Measurements from ENCODE around the gene MIPEP.
"Not testable (repeated sequence)": the region's sequence is repeated elsewhere in the genome, so short reads cannot be mapped to it uniquely, and the experiment has no call there.

Gene MIPEP

DNA sequence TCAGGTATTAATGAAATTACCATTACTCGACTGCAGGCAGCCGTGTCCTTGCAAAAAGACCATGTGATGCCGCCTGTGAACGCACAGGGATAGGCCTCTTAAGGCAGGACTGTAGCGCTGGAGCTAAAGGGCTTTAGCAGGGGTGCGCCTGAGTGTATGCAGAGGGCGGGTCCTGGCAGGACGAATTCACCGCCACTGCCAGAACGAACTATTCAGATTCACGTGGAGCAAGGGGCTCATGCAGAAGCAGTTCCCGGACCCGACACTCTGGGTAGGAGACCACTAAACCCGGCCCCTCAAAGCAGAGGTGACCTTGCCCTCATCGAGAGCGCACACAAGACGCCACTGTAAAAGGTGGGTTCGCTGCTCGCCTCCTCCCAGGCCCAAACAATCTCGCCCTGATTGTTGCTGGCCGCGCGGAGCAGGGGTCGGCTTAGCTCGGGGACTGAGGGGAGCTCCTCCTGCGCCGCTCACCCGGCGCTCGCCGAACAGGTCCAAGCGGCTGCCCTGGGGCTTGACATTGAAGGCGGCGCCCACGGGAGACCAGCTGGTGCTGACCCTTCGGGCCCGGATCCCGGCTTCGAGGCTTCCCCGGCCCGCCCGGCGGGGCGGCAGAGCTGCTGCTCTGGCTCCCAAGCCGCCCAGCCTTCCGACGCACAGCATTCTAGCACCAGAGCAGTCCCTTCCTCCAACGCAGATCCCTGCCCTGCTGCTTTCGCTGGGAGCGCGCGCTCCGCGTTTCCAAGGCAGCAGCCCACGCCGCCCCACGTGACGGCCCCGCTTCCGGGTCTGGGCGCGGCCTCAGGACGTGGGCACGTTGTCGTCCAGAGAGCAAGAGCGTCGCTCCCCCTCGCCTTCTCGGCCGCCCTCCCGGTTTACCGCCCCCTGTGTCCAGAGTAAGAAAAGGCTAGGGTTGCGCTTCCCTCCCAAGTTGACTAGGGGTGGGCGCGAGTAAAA, at the start of gene MIPEP:
Gene MIPEP (minus strand): TSS at position 743 of the 957 bp plus-strand sequence. CDS start 80 bp downstream, at position 663.
- peak; percentile 95 for DNase-seq

DNA sequence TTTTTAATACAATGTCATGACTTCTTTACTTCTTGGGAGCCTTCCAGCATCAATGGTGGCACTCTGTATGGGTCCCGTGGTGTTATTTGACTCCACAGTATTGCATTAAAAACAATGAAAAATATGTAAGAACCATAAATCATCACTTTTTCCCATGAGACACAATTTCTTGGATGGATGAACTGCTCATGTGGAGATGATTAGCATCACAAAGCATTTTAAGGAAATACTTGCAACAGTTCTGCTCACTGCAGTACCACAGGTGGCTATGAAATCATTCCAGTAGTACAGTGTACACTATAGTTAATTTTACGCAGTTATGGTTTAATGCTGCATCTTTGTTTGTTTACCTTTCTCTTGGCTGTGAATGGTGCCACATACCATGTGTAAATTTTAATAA, 45.3 kb upstream of the MIPEP start:
- no peak for DNase-seq

DNA sequence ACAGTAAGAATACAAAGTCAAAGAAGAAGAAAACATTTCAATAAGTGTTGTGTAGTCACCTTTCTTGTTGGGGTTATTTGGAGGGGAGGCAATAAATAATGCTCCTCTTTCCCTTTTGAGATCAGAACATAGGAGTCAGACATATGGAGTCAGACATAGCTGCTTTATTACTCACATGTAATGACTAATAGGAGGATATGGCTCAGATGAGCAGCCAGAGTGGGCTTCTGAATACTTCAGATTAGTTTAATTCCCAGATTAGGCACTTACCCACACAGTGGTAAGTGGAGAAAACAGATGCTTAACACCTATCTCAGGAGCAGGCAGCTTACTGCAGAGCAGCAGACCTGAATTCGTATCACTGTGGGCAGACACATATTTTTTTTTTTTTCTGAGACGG, 39.8 kb upstream of the MIPEP start:
- DNase-seq = peak; percentile 86

DNA sequence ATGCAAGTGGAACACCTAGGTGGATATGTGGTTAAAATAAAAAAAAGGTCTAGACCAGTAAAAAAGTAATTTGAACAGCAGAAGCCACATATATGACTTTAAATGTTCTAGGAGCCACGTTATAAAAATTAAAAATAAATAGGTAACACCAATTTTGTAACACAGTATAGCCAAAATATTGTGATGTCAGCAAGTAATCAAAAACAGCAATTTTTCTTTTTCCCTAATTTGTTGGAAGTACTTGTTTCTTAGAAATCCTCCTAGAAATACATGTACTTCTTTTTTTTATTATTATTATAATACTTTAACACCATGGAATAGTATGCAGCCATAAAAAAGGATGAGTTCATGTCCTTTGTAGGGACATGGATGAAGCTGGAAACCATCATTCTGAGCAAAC, 33.8 kb upstream of the MIPEP start:
- no peak for DNase-seq

DNA sequence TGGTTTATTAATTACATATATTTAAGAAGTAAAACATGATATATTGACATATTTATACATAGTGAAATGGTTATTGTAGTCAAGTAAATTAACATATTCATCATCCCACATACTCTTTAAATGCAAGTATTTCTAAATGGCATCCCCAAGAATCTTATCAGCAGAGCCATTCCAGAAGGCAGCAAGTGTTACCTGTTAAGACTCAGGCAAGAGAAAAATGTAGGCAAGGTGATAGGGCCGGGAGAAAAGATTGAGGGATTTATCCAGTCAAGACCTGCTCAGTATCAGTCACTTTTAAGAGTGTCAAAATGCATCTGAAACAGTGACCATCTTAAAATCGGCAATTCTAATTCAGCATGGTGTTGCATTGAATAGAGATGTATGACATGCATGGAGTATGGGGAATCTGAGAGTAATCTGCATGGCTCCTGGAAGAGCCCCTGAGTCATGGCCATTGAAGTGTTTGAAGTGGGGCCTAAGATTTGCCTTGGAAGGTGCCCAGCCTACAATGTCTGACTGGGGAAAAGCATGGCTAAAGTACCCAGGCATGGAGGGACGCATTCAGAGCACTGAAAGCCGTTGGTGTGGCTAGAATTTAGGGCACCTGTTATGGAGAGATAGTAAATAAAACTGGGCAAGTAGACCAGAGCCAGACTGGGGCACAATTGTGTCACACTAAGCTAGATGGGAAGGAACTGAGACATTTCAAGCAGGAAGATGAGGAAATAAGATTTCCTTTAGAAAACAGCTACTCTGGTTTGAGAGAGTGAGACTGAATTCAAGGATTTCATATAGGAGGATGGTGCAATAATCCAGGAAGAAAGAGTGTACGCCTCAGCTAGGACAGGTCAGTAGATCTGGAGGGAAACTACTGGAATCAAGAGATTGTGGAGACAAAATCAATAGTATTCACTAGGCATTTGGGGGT, 33.1 kb upstream of the MIPEP start:
- DNase-seq = no peak

DNA sequence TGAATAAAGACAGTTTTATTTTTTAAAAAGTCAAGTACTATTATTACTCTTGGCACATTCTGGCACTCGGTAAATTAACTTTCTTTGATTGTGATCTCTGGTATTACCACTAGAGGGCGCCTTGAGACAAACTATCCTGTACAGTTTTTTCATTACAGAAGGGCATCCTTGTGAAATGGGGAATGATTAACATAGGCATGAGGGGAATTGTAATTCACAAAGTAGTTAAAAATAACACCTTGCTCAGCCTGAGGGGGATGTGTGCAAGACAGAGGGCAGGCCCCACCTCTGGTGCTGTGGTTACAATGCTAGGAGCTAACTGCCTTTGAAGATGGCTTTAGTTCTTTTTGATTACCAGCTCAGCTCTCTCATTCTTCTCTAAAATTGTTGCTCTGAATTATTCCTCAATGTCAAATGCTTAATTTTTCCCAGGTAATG, 32.3 kb upstream of the MIPEP start:
- peak; percentile 60 for DNase-seq

DNA sequence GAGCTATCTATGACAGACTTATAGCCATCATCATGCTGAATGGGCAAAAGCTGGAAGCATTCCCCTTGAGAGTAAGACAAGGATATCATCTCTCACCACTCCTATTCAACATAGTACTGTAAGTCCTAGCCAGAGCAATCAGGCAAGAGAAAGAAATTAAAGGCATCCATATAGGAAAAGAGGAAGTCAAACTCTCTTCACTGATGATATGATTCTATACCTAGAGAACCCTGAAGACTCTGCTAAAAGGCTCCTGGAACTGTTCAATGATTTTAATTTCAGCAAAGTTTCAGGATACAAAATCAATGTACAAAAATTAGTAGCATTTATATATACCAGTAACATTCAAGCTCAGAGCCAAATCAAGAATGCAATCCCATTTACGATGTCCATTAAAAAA, 29.8 kb upstream of the MIPEP start:
- DNase-seq = no peak

DNA sequence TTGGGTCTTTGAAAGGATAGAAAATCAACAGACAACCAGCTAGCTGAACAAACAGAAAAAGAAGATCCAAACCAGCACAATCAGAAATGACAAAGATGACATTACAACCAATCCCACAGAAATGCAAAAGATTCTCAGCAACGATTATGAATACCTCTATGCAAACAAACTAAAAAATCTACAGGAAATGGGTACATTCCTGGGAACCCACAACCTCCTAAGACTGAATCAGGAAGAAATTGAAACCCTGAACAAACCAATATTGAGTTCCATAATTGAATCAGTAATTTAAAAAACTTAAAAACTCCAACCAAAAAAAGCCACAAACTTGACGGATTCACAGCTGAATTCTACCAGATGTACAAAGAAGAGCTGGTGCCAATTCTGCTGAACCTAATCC, 29.0 kb upstream of the MIPEP start:
- DNase-seq = peak; percentile 54

DNA sequence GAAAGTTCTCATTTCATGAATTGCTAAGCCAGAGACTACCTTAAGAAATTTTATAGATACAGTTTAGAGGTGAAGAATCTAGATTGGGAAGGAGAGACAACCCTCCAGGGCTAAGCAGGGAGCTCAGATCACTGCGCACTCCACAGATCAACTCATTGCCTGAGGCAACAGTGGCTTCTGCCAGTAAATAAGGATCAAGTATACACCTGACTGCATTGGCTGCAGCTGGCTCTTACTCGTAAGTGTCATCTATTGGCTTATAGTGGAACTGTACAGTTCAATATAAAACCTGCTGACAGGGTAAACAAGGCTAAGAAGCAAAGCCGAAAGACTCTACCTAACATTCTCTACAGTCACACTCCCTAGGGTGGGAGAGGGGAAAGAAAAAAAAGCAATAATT, 26.1 kb upstream of the MIPEP start:
- DNase-seq = no peak

DNA sequence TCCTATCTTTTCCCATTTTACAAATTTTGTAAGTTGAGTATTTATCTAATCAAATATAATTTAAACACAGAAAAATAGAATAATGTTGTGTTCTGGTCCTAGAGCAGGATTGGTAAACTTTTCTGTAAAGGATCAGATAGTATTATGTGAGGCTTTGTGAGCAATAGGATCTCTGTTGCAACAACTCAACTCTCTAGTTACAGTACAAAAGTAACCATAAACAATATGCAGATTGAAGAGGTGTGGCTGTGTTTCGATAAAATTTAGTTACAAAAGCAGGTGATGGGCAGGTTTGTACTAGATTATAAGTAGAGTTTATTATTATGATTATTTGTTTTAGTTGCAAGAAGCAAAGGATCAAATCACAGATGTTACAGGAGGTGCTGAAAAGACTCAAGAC, 23.3 kb upstream of the MIPEP start:
- DNase-seq = no peak

DNA sequence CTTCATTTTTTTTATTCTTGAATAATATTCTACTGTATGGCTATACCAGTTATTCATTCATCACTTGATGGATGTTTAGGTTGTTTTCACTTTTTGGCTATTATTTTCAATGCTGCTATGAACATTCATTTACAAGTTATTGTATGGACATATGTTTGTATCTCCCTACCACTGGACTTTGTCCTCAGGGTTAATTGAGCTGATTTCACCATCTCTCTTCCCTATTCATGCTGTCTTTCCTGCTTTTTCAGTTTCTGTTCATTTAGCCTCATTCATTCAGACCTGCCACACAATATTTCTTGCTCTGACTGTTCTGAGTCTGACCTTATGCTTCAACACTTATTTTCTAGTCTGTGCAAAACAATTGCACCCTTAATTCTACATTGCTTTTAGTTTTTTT, 20.4 kb upstream of the MIPEP start:
- DNase-seq = no peak

DNA sequence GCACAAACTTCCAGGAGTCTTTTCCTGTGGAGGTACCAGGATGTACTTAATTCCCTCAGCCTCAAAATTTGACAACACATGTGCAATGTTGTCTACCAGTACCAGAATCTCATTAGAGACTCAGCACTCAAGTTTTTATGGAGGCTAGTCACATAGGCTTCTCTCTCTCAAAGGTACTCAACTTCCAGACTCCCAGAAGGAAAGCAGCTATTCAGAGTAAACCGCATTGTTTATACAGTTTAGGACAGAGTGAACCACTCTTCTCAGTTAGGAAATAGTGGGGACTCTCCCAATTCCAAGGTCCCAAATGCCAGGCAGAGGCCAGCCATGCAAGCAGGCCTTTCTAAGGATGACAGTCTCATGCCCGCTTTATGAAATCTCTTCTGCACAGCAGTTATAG, 16.6 kb upstream of the MIPEP start:
- DNase-seq = peak; percentile 39

DNA sequence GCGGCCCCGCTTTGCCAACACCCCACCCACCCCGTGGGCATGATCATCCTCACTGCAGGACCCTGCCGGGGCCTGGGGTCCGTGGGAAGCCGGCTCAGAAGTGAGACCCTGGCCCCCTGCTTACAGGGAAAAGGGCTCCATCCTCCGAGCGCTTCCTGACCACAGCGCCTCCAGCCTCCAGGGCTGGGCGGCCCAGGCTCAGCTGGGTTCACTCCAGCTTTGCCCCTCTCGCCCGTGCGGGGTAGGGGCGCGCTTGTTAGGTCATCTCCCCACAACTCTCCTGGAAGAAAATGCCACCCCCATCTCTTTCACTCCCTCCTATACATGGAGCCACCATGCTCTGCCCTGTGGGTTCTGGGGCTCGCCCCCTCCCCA, 14.7 kb upstream of the MIPEP start:
- DNase-seq = no peak

DNA sequence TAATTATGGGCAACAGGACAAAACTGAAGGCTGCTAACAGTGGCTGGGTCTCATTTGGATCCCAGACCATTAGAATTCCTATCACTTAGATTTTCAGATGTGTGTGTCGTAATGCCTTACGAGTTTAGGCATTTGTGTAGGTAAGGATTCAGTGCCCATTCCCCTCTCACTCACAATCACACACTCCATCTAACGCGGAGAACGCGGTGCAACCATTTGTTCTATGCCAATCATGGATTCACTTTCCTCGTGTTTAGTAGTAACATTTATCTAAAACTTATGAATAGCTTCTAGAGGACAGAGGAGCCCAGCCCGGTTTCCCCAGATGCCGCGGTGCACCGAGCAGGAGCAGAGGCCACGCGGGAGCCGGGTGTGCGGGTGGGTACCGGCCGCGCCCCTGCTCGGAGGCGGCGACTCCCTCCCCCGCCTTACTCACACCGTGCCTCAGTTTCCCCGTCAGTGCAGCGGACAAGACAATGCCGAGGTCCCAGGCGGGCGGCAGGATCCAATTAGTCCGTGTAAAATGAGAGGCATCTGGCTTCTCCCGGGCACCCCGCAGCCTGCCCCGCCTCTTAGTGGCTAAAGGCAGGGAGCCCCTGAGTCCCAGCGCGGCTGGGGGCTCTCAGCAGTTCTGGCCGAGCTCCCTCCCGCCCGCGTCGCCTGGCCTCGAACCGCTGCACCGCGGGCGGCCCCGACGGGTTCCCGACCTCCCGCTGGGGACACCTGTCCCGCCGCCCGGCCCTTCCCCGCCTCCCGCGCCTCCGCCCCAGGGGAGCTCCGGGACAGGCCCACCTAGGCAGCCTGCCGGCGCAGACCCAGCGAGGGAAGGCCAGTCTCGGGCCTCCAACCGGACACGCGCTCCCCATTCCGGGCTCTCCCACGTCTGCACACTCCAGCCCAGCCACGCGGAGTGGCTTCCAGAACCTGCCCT, 14.0 kb upstream of the MIPEP start:
- DNase-seq = no peak

DNA sequence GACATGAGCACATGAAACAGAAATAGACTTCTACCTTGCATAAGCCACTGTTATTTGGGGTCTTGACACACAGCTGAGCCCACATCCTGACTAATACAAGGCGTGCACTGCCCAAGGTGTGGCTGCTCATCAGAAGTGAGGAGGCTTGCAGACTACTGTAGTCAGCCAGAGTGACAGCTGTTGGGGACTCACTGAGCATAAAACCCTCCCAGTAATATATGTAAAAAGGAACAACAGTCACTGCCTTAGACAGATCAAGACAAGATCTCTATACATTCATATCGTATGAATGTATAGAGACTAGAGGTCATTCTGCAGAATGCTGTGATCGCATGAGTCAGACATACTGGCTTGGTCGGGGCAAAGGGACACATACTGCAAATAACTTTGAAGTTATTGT, 12.2 kb upstream of the MIPEP start:
- peak; percentile 65 for DNase-seq

DNA sequence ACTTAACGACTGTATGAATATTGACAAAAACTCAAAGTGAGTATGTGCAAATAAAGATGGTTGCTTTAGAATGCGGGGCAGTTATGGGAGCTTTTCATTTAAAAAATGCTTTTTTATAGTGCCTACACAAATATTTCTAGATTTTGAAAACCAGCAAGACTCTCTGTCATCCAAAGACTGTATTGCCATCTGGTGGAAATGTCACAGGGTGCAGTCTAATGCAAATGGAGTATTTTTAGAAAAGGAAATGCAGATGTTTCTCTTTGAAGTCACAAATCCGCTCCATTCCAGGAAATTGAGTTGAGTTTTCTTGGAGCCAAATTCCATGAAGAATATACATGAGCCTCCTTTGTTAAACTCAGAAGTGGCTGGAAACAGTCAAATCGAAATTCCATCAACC, 10.4 kb upstream of the MIPEP start:
- peak; percentile 52 for DNase-seq

DNA sequence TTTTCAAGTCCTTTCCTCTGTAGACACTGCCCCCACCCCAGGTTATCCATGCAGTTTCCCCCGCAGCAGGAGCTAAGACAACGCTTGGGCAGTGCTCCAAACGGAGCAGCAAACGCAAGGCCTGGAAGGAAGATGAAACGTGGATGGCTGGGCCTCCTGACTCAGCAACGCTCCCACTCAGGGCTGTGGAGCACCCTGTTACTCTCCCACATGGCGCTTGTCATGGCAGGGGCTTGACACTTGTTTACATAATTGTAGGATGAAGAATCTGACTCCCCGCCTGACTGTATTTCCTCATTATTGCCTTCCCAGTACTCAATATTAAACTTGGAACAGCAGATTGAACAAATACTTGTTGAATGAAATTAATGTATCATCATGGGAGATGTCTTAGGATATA, 8.9 kb upstream of the MIPEP start:
- DNase-seq = peak; percentile 20

DNA sequence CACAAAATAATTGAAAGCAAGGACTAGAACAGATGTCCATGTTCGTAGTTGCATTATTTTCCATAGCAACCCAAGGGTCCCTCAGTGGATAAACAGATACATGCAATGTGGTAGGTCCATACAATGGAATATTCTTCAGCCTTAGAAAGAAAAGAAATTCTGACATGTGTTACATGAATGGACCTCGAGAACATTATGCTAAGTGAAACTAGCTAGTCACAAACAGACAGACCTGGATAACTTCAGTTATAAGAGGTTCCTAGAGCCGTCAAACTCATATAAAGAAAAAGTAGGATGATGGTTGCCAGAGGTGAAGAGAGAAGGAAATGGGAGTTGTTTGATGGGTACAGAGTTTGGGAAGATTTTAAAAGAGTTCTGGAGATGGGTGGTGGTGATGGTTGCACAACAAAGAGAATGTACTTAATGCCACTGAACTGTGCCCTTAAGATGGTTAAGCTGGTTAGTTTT, 8.3 kb upstream of the MIPEP start, which contains the start of gene C1QTNF9B:
Gene C1QTNF9B (minus strand): TSS at position 51 of the 468 bp plus-strand sequence.
- DNase-seq = not testable (repeated sequence)

DNA sequence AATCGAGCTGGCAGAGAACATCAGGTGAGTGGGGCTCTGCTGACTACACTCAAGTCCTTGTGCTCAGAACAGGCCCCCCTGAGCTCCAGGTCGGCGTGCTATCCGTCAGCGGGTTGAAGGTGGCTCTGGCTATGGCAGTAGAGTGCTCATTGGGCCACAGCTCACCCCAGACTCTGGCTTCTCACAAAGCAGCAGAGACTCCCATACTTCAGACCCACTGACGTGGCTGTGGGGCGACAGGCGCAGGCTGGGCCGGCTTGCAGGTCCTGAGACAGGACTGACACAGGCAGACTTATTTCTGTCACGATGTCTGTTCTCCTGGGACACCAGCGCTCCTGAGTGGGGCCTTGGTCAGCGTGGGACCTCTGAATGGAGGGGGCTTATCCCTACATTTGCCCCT, 5.5 kb upstream of the MIPEP start:
- DNase-seq = not testable (repeated sequence)

DNA sequence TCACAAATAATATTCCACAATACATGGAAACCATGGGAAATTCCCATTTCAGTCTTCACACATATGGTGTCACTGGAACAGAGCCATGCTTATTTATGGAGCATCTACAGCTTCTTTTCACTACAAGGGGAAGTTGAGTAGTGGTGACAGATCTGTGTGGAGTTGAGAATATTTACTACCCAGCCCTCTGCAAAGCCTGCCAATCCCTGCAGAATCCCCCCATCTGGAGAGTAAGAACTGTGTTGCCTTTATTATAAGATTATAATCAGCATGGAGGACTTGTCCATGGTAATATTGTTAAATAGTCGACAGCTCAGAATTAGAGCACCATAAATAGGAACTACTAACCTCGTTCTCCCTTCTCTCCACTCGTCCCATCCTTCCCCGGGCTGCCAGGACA, 4.6 kb upstream of the MIPEP start:
- not testable (repeated sequence) for DNase-seq

DNA sequence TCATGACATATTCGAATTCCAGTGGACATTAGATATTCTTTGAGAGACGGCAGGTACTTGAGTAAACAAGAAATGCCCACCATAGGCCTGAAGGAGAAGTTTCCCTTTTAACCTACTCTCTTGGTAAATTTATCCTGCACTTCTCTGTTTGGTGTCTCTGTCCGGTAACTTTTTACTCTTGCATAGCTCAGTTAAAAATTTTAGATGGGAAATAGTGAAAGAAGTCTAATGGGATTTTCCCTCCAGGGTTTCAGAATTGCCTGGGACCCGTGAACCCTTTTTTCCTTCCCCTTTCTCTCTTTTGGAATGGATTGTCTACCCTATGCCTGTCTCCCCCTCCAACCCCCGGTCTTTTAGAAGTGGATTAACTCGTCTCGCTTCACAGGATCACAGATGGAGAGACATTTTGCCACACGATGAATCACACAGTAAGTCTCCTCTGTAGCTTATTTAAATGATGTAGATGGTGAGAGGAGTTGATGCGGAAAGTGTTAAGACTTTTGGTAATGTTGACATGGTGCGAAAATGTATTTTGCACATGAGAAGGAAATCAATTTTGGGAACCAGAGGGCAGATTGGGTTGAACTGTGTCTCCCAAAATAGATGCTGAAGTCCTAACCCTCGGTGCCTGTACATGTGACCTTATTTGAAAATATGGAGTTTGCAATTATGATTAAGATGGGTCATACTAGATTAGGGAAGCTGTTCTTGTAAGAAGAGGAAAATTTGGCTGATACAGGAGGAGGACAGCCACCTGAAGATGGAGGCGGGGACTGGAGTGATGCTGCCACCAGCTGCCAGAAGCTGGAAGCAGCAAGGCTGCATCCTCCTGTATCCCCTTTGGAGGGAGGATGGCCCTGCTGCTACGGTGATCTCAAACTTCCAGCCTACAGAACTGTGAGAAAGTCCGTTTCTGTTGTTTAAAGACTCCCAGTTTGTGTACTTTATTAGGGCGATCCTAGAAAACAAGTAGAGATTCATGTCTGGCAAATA, 711 bp upstream of the MIPEP start:
- peak; percentile 26 for DNase-seq
